ENCODE results near the gene ZNF470. TPM values are rescaled to one million over a fixed set of nuclear protein-coding genes. Genes with fewer than 3 reads are reported as not detected.
A peak's percentile ranks its signal among the peaks of the same experiment; 100 is the strongest.

ZNF470 gene
- total and polyA plus RNA-seq, 9 of the 15 experiments (the other 6 are each of a cell fraction or from before 2014, with no cell fraction given) = 0.03 TPM; not detected in 8

- peak; percentile 100 for TF ChIP-seq REST (IDR thresholded peaks at IDR 0.05; ENCODE audit: borderline replicate concordance)
- peak; percentile 98 for TF ChIP-seq REST (CRISPR knock-in tag; IDR thresholded peaks at IDR 0.05; ENCODE audit: low read depth)
- TF ChIP-seq PPARD (CRISPR knock-in tag; IDR thresholded peaks at IDR 0.05) = no peak
- TF ChIP-seq CC2D1A (IDR thresholded peaks at IDR 0.05) = no peak
- TF ChIP-seq MECOM (CRISPR knock-in tag; IDR thresholded peaks at IDR 0.05) = 0 out of 2 replicates have a peak, but pooled peaks have one; percentile 69
- no peak for TF ChIP-seq ZNF717 (CRISPR knock-in tag; IDR thresholded peaks at IDR 0.05)
- TF ChIP-seq FOXK1 (CRISPR knock-in tag; IDR thresholded peaks at IDR 0.05; ENCODE audit: borderline replicate concordance) = peak; percentile 64; the same call in 1 of the 2 replicates
- TF ChIP-seq USF1 (CRISPR knock-in tag; IDR thresholded peaks at IDR 0.05) = peak; percentile 14; the same call in 1 of the 2 replicates
- TF ChIP-seq CEBPB (tag; IDR thresholded peaks at IDR 0.05) = no peak
- TF ChIP-seq FOXP1 (CRISPR knock-in tag; IDR thresholded peaks at IDR 0.05) = peak; percentile 47; the same call in 1 of the 2 replicates
- TF ChIP-seq HDAC1 (IDR thresholded peaks at IDR 0.05) = peak in 1 of 2 experiments; percentile 68; a peak in 2 of 4 replicates
- peak; percentile 38 to 82; a peak in 3 of 4 replicates for TF ChIP-seq MNT (conservative IDR thresholded peaks at IDR 0.05)
- peak in 1 of 2 experiments; percentile 99 for TF ChIP-seq AFF1 (IDR thresholded peaks at IDR 0.05; ENCODE audit: low read depth in 1 of 2, partially characterized antibody in 2 of 2)
Measured at GRCh38 chr19:56637976-56638555, 70.8 kb downstream of the ZNF470 start (continued).

All from K562 (cell line).